GM18508 (cell line): ENCODE results near the gene HMX2.

ENCODE experiments used
- ATAC-seq: cut with Tn5 transposase; IDR thresholded peaks from one replicate; pipeline ENCODE4 v1.9.1; 2021; ENCODE audit warnings: moderate number of reproducible peaks; ENCODE audit not compliant: insufficient read depth, unreplicated experiment

The HMX2 gene, protein sequence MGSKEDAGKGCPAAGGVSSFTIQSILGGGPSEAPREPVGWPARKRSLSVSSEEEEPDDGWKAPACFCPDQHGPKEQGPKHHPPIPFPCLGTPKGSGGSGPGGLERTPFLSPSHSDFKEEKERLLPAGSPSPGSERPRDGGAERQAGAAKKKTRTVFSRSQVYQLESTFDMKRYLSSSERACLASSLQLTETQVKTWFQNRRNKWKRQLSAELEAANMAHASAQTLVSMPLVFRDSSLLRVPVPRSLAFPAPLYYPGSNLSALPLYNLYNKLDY

DNA sequence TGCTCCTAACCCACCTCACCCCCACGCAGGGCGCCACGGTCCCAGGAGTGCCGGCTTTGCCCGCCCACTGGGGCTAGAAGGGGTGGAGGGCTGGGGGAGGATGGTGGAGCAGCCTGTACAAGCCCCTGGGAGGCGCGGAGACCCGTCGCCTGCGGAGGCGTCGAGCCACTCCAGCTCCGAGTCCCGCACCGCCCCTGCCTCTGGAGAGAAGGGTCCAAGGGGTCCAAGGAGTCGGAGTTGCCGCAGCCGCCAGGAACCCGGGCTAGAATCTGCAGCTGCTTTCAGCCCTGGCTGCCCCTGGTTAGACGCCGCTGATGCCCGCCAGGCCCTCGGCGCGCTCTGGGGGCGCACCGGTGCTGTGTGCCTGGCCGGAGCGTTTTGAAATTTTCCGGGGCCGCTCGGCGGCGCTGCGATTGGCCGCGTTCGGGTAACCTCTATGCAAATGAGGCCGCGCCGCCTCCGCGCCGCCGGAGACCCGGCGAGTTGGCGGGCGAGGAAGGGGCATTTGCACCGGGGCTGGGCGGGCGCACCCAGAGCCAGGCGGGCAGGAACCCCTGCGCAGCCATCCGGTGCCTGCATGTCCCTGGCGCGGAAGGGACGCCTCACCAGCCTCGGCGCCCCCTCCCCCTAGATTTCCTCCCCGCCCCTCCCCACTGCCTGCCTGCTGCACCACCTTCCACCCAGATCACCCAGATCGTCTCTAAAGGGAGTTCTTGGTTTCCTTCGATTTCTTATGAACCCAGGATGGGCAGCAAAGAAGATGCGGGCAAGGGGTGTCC, at the start of gene HMX2:
Gene HMX2 (plus strand): TSS at position 502 of the 779 bp plus-strand sequence. CDS start 243 bp downstream, at position 745.
- ATAC-seq, result no peak

DNA sequence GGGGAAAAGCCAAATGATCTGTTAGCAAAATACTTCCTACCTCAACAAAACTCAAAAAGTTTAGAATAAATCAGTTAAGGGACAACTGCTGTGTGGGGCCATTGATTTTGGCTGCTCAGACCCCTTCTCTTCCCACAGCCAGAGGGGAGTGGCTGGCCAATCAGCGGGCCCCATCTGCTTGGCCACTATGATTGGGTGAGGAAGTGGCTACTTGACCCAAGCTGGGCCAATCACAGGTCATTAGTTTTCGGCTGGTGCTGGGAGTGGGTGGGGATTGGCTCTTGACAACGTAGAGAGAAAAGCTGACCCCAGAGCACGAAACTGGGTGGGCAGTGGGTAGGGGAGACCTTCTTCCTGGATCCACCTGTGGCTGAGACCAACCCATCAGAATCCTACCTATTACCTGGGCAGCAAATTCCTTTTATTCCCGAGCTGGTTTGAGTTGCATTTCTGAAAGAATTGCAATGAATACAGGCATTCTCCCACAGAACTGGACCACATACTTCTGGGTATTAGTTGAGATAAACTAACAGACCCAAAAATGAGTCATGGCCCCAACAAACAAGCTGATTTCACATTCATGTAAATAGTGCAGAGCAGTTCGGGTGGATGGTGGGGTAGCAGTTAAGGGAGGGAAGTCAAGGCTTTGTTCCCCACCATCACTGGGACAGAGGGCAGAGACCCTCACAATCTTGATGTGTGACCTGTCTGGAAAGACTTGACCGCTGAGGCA, 47.7 kb upstream of the HMX2 start:
- ATAC-seq, result no peak

DNA sequence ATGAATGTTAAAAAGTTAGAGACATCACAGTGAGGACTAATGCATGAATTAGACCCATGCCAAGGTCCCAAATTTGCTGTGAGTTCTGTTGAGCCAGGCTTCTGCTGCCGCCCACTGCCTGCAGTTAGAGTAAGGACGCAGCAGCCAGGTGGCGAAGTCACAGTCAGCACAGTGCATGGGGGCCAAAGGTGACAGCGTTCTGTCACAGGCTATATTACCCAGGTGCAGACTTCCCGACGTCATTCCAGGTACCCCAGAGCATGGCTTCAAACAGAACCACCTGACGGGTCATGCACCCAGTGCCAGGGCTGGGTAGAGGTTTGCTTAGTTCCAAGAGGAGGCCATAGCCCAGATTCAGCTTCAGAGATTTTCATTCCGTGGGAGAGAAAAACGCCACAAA, 46.1 kb upstream of the HMX2 start:
- ATAC-seq, result no peak

DNA sequence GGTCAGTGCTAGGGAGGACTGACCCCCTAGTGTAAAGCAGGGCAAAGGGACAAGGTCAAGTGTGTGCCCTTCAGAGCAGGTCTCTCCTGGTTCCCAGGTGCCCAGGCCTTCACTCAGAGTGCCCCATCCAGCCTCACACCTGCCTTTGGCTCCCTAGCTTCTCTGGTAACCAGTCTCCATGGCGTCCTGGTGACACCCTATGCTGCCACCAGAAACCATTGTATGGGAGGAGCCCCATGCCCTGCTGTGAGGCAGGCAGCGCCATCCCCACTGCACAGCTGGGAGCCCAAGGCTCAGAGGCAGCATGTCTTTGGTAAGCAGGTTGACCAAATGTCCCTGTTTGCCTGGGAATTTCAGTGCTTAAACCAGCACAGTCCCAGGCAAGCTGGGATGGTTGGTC, 45.3 kb upstream of the HMX2 start:
- ATAC-seq, result no peak

DNA sequence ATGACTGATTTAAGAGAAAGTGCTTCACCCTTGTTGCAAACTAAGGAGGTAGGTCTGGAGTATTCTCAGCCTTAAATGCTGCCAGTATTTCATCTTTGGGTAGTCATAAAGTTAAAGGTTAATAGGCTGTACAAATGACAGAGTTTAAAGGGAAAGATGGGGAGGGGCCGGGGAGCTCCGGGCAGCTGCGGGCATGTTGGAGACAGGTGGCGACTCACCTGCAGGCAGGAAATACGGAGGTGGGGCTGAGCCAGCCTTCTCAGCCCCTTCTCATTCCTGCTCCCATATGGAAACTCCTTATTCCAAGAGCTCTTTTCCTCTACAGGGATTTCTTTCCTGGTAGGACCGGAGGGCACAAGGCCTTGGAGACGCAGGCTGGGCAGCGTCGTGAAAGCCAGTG, 44.0 kb upstream of the HMX2 start:
- no peak for ATAC-seq

DNA sequence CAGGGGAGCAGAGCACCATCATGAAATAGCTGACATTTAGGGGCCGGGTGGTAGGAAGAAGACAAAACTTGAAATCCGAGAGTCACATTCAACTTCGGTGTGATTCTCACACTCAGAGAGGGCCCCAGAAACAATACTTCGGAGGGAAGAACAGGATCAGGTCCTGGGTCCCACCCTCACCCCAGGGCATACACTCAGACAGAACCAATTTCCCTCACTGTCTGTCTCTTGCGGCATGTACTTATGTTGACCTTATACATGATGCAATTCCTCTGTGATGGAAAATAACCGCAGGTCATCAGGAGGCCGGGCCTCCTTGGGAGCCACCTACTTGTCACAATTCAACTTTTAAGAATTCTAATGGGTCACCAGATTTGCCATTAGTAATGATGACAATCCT, 38.5 kb upstream of the HMX2 start:
- no peak for ATAC-seq

DNA sequence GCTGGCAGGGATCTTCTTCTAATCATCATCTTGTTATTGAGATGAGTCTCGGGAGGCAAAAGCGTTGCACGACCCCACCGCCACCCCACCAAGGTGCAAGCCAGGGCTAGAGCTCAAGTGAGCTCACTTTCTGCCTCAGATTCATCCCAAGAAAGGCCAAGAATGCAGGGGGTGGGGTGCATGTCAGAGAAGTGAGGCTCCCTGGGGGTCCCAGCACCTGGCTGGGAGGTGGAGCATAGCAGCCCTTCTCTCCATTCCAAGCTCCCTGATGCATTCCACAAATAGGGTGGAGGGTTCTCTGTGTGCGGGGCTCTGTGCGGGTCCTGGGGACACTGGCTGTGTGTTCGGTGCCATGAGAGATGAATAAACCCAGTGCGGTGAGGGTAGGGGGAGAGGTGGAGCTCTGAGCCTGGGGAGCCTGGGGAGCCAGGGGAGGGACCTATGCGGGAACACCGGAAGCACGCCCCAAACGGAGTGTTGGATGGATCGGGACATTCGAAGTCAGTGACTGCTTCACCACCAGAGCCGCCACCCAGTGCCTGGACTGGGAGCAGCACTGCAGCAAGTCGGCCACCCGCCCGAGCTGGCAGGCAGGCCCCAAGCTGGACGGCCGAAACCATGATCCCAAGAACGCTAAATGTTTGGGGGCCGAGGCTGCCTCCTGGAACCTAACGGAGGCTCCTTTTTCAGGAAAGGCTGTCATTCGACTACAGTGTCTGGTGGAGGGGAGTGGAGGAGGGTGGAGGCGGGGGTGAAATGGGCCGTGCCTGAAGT, 30.1 kb upstream of the HMX2 start:
- no peak for ATAC-seq

DNA sequence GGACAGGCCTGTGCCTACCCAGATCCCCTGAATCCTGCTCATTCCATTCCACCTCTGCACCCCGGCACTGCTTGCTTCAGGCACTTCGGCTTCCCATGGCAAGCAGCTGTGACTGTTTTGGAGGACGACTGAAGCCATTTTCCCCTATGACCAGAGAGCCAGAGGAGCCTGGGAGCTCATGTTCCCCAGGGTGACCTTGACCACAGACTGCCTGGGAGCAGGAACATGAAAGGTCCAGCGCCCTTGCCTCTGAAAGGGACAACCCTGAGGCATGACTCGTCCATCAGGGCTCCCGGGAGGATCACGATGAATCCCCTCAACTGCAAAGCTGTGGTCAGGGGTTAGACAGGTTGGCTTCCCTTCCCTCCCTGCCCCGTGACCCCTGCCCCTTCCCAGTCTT, 28.9 kb upstream of the HMX2 start:
- no peak for ATAC-seq

DNA sequence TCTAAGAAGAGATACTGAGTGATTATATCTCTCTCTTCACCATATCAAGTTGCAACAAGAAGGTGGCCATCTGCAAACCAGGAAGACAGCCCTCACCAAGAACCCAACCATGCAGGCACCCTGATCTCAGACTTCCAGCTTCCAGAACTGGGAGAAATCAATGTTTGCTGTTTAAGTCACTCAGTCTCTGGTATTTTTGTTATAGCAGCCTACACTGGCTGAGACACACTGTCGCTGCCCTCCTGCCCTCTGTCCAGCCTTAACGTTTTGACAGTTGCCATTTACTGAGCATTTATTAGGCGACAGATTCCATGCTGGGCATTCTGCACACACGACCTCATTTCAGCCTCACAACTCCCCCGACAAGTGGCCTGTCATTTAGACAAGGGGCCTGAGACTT, 21.7 kb upstream of the HMX2 start:
- no peak for ATAC-seq

DNA sequence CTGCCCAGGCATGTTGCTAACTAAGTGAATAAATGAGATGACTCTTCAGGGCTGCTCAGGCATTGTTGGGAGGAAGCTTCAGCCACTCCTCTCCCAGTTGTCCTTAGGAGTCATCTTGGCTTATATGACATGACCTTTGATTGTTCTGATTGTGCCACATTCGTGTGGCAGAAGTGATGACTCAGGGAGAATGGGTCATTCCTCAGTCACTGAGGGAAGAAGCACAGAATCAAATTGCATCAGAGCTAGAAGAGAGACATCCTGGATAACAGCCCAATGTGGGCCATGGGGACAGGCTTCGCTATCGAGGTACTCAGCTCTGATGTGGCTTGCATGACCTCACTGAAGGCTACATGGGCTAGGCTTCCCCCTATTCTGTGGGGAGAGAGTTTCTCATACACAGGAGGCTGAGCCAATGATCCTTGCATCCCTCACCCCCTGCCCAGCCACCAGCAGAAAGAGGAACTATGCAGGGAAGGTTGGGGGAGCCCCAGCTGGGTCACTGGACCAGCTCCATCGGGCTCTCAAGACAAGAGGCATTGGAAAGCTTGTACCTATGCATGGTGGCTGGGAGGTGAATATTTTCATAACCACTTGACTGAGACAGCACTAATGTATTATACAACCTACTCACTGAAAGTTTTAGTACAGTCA, 18.2 kb upstream of the HMX2 start:
- no peak for ATAC-seq

DNA sequence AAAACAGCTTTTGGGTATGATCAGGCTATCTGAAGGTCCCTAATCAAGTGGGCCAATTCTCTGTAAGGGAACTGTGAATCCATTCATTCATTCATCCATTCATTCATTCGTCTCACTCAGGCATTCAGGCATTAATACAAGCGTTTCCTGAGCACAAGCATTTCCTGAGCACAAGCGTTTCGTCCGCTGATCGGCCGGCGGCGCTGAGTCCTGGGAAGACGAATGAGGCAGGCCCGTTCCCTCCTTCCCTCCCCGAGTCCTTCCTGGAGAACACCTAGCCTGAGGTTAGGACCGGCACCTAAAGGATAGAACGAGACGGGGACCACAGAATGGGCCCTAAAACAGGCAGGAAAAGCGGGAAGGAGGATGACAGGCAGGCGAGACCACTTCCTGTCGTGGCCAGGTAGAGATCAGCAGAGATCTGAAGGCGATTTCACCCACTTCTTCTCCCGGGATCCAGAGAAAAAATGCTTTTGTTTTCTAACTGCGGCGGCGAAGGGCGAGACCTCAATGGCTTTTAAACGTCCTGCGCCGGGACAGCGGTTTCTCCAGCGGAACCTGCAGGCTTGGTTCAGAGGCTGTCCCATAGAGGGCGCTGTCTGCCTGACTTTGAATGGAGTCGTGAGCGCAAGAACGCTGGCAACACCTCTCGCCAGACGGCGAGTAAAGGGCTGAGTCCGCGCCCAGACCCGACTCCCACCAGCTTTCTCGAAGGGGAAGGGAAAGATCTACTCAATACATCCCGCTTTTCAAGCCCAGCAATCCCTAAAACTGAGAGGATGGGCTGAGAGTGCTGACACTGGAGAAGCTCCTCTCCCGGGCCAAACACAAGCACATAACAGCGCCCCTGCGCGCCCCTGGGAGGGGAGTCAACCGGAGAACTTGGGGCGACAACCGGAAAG, 15.1 kb upstream of the HMX2 start:
- ATAC-seq, result no peak

DNA sequence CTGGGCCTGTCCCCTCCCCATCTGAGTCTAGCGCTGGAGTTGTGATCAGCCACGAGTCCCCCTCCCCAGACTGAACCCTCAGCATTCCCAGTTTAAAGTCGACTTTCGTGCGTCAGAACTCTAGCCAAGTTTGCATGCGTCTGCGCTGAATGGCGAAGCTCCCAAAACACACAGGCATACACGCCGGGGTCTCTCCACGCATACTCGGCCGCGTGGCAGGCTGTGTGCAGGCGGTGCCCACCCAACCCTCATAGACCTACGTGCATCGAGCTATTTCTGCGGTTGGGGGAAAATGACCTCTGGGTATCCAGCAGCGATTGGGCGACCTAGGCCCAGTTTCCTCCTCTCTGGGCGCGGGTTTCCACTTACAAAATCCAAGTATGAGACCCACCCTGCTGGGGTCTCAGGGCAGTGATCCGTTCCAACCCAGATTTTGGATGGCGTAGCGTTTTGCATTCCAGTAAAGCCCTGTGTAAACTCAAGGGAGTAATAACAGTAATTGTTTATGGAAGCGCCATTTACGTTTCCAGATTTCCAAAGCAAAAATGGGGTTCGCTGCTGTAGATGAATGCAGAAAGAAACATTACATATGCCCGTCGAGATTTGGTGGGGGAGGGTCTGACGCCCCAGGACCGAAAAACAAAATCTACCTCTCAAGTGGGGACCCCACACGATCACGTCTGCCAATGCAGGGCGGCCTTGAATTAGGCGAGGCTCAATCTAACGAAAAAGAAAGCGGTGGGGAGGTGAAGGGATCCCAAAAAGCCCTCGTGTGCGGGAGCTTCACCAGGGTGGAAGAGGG, 14.2 kb upstream of the HMX2 start:
- no peak for ATAC-seq

DNA sequence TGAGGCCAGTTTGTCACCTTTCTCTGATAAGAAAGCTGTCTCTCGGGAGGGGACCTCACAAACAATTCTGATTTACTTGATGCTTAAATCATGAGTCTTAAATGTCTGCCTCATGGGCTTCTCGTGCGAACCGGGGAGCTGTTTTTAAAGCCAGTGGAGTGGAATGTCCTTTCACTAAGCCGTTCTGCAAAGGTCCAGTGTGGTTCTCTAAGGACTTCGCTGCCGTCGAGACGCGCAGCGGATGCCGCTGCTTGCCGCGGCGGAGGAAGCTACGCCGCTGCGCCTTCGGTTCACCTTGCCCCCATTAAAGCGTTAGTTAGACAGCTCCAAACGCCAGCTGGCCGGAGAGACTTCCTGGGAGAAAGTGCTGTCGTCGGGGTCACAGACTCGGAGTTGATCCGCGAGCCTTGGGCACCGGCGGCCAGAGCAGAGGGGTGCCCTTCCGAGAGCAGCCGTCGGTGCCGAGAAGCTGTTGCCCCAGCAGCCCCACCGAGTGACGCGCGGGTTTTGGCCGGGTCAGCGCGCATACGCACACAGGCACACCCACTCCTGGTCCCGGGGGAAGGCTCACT, 13.5 kb upstream of the HMX2 start:
- ATAC-seq, result no peak

DNA sequence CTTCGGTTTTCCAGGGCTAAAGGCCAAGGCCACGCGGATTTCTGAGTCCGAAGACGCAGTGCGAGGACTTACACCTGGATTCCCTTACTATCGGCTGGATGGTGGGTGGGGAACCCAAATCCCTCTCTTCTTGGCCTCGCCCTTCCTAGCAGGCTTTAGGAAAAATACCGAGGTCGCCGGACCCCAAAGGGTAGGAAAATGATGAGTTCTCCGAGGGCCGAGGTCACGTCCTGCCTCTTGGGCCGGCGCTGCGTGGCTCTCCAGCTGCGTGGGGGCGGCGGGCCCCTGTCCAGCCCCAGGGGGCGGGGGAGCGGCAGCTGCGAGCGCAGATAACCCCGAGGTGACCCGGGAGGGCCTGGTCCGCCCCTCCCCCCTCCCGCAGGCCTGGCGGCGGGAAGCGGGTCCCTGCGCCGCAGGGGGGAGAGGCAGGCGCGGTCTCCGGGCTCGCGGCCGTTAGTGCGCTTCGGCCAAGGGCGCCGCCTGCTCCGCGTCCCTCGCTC, 13.0 kb upstream of the HMX2 start:
- no peak for ATAC-seq

DNA sequence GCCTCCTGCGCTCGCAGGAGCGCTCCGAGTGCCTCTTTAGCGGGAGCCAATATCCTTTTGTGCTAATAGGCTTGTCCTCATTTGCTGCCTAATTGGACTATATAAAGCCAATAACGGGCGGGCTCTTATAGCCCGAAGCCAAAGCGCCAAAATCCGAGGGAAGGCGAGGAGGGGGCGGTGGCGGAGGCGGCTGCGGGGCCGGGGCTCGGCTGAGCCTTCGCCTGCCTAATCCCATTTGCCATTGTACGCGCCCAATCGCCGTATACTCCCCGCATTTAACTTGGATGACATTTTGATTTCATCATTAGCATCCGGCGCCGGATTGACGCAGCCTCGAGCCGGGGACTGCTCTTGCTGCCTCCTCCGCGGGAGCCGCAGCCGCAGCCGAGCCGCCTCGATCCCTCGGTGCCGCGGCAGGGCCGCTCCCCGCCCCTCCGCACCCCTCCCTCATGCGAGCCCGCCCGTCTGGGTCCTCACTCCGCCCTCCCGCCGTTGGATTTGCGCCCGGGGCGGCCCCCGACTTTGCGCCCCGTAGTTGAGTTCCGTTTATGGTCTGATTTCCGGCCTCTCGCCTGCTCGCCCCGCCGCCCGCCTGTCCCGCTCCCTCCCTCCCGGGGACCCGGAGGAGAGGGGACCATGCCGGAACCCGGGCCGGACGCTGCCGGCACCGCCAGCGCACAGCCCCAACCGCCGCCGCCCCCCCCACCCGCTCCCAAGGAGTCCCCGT, 12.4 kb upstream of the HMX2 start, which contains the start of gene HMX3:
Gene HMX3 (plus strand): TSS at position 556 of the 727 bp plus-strand sequence. CDS start 81 bp downstream, at position 637.
- no peak for ATAC-seq

DNA sequence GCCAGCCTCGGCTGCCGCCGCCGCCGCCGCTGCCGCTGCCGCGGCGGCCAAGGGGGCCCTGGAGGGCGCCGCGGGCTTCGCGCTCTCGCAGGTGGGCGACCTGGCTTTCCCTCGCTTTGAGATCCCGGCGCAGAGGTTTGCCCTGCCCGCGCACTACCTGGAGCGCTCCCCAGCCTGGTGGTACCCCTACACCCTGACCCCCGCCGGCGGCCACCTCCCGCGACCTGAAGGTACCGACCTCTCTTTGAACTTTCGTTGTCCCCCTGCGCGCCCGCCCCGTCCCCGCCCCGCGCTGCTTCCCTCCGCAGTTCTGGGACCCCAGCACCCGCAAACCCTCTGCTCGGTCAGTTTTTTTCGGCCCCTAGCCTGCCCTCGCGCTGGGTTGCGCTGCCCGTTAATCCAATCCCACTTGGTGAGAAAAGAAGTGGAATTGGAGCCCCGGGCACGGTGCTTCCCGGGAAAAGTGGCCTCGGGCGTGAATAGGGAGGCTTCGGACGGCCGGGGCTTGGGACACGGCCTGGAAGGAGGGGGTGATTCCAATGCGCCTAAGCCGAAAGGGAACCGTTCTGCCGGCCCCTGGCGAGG, 11.6 kb upstream of the HMX2 start:
- ATAC-seq, result no peak
